H1 (cell line): ENCODE results near the gene PCDHA5. TPM values are rescaled to one million over a fixed set of nuclear protein-coding genes. Genes with fewer than 3 reads are reported as not detected.

ENCODE experiments used
- KDM4A ChIP-seq: IDR thresholded peaks from one replicate; pipeline ENCODE4 v1.7.1; 2012; ENCODE audit warnings: low read depth, mild to moderate bottlenecking, moderate library complexity, low read length, inconsistent platforms; ENCODE audit not compliant: severe bottlenecking
- polyA plus RNA-seq, 7 experiments: library from polyadenylated mRNA; depleted of rRNA in 3 of 7; stranded (reverse) in 5 of 7; unstranded in 2 of 7; fragments of >200 nt in 5 of 7; fragments of 200-250 nt in 2 of 7; gene quantifications; 1 replicate in 5 of 7; 2 replicates in 1 of 7; 4 replicates in 1 of 7; pipeline versions ENCODE4 v1.2.1 to v1.2.3, GENCODE V29; 2011 to 2013; ENCODE audit warnings: missing spikeins in 2 of 7, mixed read lengths in 2 of 7
- total RNA-seq: library from RNA; stranded (reverse); fragmentation: NEBNext Ultra II Directional; extraction: Animal tissue kit (Norgen Biotek cat#: 25700); gene quantifications from 2 replicates; pipeline ENCODE4 v1.2.1, GENCODE V29; 2021

PCDHA5 gene
- total and polyA plus RNA-seq, 2 of the 8 experiments (the other 6 are each of a cell fraction or from before 2014, with no cell fraction given), result 0.33 to 0.76 TPM

DNA sequence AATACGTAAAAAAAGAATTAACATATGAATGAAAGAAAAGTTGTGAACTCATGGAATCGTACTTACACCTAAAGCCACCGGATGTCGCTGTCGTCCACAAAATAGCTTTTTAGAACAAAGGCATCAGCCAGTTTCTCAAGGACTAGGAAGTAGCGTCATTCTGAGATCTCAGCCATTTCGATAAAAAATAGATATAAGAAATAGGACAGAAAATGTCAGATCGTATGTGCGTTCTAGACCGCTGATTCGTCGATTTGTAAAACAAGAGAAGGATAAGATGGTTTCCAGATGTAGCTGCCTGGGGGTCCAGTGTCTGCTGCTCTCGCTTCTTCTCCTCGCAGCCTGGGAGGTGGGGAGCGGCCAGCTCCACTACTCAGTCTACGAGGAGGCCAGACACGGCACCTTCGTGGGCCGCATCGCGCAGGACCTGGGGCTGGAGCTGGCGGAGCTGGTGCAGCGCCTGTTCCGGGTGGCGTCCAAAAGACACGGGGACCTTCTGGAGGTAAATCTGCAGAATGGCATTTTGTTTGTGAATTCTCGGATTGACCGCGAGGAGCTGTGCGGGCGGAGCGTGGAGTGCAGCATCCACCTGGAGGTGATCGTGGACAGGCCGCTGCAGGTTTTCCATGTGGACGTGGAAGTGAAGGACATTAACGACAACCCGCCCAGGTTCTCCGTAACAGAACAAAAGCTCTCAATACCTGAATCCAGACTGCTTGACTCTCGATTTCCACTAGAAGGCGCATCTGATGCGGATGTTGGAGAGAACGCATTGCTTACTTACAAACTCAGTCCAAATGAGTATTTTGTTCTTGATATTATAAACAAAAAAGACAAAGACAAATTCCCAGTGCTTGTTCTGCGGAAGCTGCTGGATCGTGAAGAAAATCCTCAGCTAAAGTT, 34.6 kb downstream of the PCDHA5 start, which contains the start of gene PCDHA10 (continued):
- peak; percentile 53 for TF ChIP-seq KDM4A
